ENCODE measurements around the gene RBM33. TPM values are rescaled to one million over a fixed set of nuclear protein-coding genes. Genes with fewer than 3 reads are reported as not detected.

RBM33 gene
- polyA plus RNA-seq, 3 donors: 15.0 to 27.7 (median 22.2) TPM

DNA sequence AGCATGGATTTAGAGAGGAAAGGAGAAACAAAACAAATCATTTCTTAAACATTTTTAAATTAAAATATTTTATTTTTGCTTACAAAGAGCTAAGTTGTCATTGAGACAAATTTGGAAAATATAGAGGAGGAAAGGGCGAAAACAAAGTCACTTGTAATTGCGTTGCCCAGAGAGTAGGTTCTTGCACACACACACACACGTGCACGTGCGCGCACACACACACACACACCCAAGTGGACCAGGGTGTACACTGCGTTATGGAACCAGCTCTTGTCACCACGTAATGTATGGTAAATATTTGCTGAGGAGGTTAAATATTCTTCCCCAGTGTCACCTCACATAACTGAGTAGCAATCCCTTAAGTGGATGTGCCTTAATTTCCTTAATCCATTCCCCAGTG lies 146.2 kb downstream of the RBM33 start:
- Mint-ChIP-seq H3K4me3 (no peak overlapping the region), H3K27me3 (ENCODE audit: low read depth in 3 of 3) (peaks cover 18 to 49% (median 28%) of the 10 kb centered on the region in 3 donors), H3K9me3 (peaks cover 0 to 7% (median 0%) of the 10 kb centered on the region in 7 donors), H3K36me3 (peaks cover 6 to 11% of the 10 kb centered on the region in 2 donors), H3K27ac (no peak overlapping the region), H3K4me1 (peaks cover 13% of the 10 kb centered on the region)
- TF ChIP-seq, protein P1, sequence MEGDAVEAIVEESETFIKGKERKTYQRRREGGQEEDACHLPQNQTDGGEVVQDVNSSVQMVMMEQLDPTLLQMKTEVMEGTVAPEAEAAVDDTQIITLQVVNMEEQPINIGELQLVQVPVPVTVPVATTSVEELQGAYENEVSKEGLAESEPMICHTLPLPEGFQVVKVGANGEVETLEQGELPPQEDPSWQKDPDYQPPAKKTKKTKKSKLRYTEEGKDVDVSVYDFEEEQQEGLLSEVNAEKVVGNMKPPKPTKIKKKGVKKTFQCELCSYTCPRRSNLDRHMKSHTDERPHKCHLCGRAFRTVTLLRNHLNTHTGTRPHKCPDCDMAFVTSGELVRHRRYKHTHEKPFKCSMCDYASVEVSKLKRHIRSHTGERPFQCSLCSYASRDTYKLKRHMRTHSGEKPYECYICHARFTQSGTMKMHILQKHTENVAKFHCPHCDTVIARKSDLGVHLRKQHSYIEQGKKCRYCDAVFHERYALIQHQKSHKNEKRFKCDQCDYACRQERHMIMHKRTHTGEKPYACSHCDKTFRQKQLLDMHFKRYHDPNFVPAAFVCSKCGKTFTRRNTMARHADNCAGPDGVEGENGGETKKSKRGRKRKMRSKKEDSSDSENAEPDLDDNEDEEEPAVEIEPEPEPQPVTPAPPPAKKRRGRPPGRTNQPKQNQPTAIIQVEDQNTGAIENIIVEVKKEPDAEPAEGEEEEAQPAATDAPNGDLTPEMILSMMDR (IDR thresholded peaks at IDR 0.05): no peak
- Histone ChIP-seq H3K36me3 (replicated peaks in 1 of 2; ENCODE audit: control insufficient read depth in 1 of 2, insufficient read depth in 2 of 2, low read length in 2 of 2) (no peaks in the 10 kb centered on the region), H3K4me1 (ENCODE audit: control insufficient read depth in 1 of 2, insufficient read depth in 2 of 2, low read length in 2 of 2) (peaks cover 7 to 11% of the 10 kb centered on the region in 2 donors), H3K4me3 (replicated peaks in 1 of 3; ENCODE audit: low read depth in 2 of 3, low read length in 3 of 3) (no peak overlapping the region), H2AFZ (ENCODE audit: insufficient read depth, low read depth, low read length, poor library complexity, severe bottlenecking) (no peak overlapping the region), H3K79me2 (ENCODE audit: insufficient read depth, low read length) (no peaks in the 10 kb centered on the region), H3K4me2 (replicated peaks; ENCODE audit: extremely low read depth, low read length, poor library complexity, severe bottlenecking) (no peak overlapping the region), H3K27me3 (ENCODE audit: control insufficient read depth in 2 of 2, insufficient read depth in 2 of 2, low read length in 2 of 2) (peaks cover 0 to 20% of the 10 kb centered on the region in 2 donors), H4K20me1 (ENCODE audit: insufficient read depth, low read length) (peaks cover 2% of the 10 kb centered on the region), H3K9me3 (replicated peaks in 1 of 2; ENCODE audit: control insufficient read depth in 1 of 2, insufficient read depth in 1 of 2, low read length in 2 of 2) (no peaks in the 10 kb centered on the region), H3K27ac (ENCODE audit: low read depth in 1 of 2, low read length in 2 of 2) (no peak overlapping the region), H3K9ac (ENCODE audit: insufficient read depth, low read length, poor library complexity, severe bottlenecking) (no peak overlapping the region)
- intact Hi-C loops (cut with micrococcal nuclease): loop anchor here (10.0 kb wide), 4 partner anchors 684 to 1464 kb away; no protein-coding TSS in a partner anchor
- no CpG with 5 or more reads among the region's 8 CpGs for WGBS (ENCODE audit: insufficient coverage)
- DNase-seq: no peak

DNA sequence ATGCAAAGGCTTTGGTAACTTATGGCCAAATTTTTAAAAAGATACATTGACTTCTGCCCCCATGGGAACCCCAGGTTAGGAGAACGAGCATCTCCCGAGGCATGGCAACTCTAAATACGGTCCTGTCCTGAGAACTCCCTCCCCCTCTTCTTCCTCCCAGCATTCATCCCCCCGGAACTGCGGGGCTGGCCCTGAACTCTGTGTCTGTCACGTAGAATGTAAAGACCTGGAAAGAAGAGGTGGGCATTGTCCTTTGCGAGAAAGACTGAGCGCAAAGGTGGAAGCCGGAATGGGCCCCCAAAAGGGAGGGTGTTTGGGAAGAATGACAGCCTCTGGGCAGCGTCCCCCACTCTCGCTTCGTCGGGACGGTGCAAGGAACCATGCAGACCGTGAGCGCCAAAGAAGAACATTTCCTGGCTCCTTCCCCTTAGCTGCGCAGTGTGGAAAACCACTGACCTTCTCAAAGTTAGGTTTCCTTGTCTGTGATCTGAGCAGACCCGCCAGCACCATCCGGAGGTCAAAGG lies 146.8 kb downstream of the RBM33 start:
- Histone ChIP-seq H3K4me3 (replicated peaks in 1 of 3; ENCODE audit: low read depth in 2 of 3, low read length in 3 of 3) (no peak overlapping the region), H3K27me3 (ENCODE audit: control insufficient read depth in 2 of 2, insufficient read depth in 2 of 2, low read length in 2 of 2) (peaks cover 0 to 20% of the 10 kb centered on the region in 2 donors), H3K9me3 (replicated peaks in 1 of 2; ENCODE audit: control insufficient read depth in 1 of 2, insufficient read depth in 1 of 2, low read length in 2 of 2) (no peaks in the 10 kb centered on the region), H3K9ac (ENCODE audit: insufficient read depth, low read length, poor library complexity, severe bottlenecking) (no peak overlapping the region), H3K27ac (ENCODE audit: low read depth in 1 of 2, low read length in 2 of 2) (no peak overlapping the region), H3K4me2 (replicated peaks; ENCODE audit: extremely low read depth, low read length, poor library complexity, severe bottlenecking) (no peak overlapping the region), H3K36me3 (replicated peaks in 1 of 2; ENCODE audit: control insufficient read depth in 1 of 2, insufficient read depth in 2 of 2, low read length in 2 of 2) (no peaks in the 10 kb centered on the region), H2AFZ (ENCODE audit: insufficient read depth, low read depth, low read length, poor library complexity, severe bottlenecking) (no peak overlapping the region), H3K79me2 (ENCODE audit: insufficient read depth, low read length) (no peaks in the 10 kb centered on the region), H3K4me1 (ENCODE audit: control insufficient read depth in 1 of 2, insufficient read depth in 2 of 2, low read length in 2 of 2) (peaks cover 7 to 11% of the 10 kb centered on the region in 2 donors), H4K20me1 (ENCODE audit: insufficient read depth, low read length) (no peaks in the 10 kb centered on the region)
- Mint-ChIP-seq H3K36me3 (peaks cover 5 to 6% of the 10 kb centered on the region in 2 donors), H3K27ac (no peak overlapping the region), H3K4me3 (no peak overlapping the region), H3K27me3 (ENCODE audit: low read depth in 3 of 3) (peaks cover 15 to 49% (median 24%) of the 10 kb centered on the region in 3 donors), H3K9me3 (peaks cover 0 to 7% (median 0%) of the 10 kb centered on the region in 7 donors), H3K4me1 (peaks cover 11% of the 10 kb centered on the region)
- intact Hi-C loops (cut with micrococcal nuclease): loop anchor here (10.0 kb wide), 4 partner anchors 684 to 1464 kb away; no protein-coding TSS in a partner anchor
- 78% methylated on average over 9 of the region's 19 CpGs for WGBS (ENCODE audit: insufficient coverage)
- DNase-seq: no peak
- TF ChIP-seq, protein P1 (IDR thresholded peaks at IDR 0.05): no peak
